Fibroblast of lung (primary cell): Measurements from ENCODE around the gene NME2.

Source experiments
- CTCF ChIP-seq, 2 donors: IDR thresholded peaks in 1 of 2; conservative IDR thresholded peaks in 1 of 2; 1 replicate in 1 of 2; 2 replicates in 1 of 2; pipeline ENCODE4 v1.5.1; 2011 to 2012; ENCODE audit warnings: low read length in 2 of 2, control low read depth in 1 of 2, inconsistent platforms in 1 of 2, low read depth in 1 of 2, mild to moderate bottlenecking in 1 of 2
- EZH2 ChIP-seq: IDR thresholded peaks from 2 replicates; pipeline ENCODE4 v1.5.1; 2012; ENCODE audit warnings: low read length, control low read depth, mild to moderate bottlenecking; ENCODE audit errors: missing control alignments

- TF ChIP-seq EZH2: no peak
- no peak for TF ChIP-seq CTCF (conservative IDR thresholded peaks at IDR 0.05 in 1 of 2, IDR thresholded peaks at IDR 0.05 in 1 of 2; ENCODE audit: low read depth in 1 of 2, low read length in 2 of 2)
Observed at GRCh38 chr17:51197754-51198153, 31.5 kb downstream of the NME2 start.
